NCI-H1105 treated with DMSO at 0.1 percent for 48 hours (cell line): Measurements from ENCODE around the gene TGM1.
A peak's percentile ranks its signal among the peaks of the same experiment; 100 is the strongest.

Experiments used
- DNase-seq: peaks from one replicate; lab custom pipeline; 2025; lab: John Stamatoyannopoulos, UW

TGM1 gene

DNA sequence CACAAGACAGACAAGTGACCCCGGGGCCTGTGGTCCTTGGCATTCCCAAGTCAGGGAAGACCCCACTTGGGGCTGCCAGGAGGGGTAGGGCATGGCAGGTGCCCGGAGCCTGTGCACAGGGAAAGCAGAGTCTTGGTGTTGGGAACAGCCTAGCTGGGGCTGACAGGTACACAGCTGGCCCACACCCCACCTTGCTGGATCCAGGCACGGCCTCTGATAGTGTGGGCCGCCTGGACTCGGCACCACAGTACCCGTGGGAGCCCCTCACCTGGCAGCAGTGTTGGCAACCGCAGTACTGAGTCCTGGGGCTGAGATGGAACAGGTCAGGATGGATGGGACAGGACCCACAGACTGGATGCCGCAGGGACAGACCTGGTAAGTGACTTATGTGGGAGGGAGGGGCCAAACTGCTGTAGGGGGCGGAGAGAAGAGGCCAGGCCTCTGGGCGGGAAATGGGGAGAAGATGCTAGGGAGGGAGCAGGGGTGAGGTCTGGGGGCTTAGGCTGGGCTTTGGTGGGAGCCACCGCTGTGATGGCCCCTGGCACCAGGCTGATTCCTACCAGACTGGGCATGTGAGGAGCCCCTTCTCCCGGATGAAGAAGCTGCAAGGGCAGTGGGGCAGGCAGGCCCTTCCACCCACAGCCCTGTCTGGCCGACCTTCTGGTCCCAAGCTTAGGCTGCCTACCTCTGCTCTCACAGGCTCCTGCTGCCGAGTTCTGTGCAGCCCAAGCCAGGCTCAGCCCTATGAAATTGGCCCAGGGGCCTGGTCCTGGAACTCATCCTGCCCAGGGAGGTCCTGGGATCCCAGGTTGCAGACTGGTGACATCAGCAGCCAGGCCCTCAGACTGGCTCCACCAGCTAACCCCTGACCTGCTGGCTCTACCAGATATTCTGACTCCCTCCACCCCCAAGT lies at the start of gene TGM1:
TGM1 (minus strand) TSS at position 357 of the 913 bp plus-strand sequence. CDS start 825 bp downstream, outside the sequence.
- no peak for DNase-seq

DNA sequence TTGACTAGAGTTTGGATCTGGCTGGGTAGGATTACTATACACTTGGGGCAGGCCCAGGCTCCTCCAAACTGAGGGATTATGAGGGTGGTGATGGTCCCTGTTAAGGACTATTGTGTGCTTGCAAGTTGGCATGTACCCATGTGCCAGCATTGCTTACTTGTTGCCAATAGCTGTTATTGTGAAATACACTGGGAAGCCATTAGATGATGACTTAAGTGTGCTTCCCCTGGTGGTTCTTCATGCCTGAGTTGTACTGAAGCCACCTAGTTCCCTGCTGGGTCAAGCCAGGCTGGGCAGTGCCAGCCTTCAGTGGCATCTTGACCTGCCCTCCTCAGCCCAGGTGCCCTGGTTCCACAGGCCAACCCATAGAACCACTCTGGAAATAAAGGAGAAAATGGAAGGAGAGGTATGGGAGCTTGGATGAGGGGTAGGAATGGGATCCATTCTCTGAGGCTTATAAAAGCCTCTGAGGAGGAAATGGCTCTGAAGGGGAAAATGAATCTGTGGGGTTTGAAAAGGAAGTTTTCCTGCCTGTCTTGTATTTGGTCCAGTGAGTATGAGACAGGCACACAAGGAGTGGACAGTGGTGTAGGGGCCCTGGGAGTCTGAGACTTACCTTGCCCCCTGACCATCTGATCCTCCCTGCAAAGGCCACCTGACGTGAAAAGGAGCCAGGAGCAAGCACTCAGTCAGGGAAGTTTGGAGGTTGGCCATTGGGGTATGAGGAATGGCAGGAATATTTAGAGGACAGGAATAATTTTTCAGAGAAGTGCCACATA lies 49.0 kb upstream of the TGM1 start:
- DNase-seq = no peak

DNA sequence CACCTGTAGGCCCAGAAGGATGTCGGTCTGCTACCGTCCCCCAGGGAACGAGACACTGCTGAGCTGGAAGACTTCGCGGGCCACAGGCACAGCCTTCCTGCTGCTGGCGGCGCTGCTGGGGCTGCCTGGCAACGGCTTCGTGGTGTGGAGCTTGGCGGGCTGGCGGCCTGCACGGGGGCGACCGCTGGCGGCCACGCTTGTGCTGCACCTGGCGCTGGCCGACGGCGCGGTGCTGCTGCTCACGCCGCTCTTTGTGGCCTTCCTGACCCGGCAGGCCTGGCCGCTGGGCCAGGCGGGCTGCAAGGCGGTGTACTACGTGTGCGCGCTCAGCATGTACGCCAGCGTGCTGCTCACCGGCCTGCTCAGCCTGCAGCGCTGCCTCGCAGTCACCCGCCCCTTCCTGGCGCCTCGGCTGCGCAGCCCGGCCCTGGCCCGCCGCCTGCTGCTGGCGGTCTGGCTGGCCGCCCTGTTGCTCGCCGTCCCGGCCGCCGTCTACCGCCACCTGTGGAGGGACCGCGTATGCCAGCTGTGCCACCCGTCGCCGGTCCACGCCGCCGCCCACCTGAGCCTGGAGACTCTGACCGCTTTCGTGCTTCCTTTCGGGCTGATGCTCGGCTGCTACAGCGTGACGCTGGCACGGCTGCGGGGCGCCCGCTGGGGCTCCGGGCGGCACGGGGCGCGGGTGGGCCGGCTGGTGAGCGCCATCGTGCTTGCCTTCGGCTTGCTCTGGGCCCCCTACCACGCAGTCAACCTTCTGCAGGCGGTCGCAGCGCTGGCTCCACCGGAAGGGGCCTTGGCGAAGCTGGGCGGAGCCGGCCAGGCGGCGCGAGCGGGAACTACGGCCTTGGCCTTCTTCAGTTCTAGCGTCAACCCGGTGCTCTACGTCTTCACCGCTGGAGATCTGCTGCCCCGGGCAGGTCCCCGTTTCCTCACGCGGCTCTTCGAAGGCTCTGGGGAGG lies 47.9 kb upstream of the TGM1 start, which contains the start of gene LTB4R:
LTB4R (plus strand) TSS at position 857 of the 959 bp plus-strand sequence. CDS start 4,150 bp downstream, outside the sequence.
- DNase-seq = no peak

DNA sequence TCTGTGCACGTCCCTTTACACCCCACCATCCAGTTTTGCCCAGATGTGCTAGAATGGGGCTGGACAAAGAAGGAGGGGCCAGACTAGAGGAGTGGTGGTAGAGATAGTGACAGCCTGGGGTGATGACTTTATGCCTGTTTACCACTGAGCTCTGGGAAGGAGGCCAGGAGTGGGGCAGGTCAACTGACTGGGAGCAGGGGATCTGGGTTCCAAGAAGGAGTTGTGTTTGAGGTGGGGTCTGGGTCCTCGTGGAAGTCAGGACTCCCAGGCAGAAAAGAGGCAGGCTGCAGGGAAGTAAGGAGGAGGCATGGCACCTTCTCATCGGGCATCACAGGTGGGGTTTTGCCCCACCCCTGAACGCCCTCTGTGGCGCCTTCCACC lies 47.3 kb upstream of the TGM1 start:
- DNase-seq = no peak

DNA sequence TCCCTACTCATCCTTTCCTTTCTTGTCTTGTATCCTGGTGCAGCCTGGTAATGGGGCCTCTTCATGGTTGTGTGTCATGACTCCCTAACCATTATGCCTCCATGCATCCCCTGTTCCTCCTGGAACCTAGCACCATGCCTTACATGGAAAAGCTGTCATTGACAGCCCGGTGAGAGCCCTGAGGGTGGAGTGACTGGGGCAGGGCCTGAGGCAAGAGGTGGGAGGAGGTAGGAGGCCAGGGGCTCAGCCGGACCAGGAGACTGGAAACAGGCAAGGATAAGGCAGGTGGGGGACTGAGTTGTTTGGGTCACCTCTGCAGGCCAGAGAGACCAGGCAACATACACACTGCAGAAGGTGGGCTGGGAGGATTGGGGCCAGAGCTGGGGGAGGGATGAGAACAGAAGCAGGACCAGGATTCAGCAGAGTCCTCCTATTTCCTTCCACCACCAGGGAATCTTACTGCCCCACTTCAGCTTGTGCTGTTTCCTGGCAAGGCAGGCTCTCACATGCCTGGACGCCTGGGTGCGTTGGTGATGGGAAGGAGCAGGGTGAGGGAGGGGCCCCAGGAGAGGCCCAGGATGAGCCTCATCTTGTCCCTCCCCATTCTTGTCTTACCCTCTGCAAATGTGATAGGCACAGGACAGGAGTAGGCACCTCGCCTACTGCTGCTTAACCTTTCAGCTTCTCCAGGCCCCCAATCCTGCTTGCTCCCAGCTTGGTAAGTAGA lies 46.7 kb upstream of the TGM1 start, which contains the start of gene LTB4R2:
LTB4R2 (plus strand) TSS at position 603 of the 727 bp plus-strand sequence. CDS start 525 bp downstream, outside the sequence.
- DNase-seq = no peak

DNA sequence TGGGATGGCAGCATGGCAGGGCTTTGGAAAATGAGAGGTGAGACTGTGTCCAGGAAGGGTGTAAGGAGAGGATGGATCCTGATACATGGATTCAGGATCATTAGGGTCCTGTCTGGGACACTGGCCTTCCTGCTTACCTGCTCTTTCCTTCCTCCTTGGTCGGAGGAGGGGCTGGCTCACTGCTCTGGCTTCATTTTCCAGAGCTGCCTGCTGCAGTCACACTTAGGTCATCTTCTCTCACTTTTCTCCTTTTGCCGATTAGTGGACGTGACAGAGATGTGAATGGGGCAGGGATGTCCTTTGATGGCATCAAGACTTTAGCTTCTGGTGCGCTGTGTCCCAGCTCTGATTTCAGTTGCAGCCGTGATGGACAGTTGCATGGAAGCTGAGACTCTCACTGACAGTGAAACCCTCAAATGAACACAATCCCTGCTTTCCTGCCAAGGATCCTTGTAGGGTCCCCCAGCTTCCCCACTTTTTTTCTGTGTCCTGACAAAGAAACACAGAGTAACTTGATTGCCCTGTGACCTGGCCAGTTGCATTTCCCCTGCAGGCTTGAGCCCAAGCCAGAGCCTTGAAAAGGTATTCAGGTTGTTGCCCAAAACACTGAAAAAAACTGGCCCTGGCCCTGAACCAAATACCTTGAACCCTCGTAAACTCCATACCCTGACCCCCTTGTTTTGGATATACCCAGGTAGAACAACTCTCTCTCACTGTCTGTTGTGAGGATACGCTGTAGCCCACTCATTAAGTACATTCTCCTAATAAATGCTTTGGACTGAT lies 45.6 kb upstream of the TGM1 start:
- DNase-seq = no peak

DNA sequence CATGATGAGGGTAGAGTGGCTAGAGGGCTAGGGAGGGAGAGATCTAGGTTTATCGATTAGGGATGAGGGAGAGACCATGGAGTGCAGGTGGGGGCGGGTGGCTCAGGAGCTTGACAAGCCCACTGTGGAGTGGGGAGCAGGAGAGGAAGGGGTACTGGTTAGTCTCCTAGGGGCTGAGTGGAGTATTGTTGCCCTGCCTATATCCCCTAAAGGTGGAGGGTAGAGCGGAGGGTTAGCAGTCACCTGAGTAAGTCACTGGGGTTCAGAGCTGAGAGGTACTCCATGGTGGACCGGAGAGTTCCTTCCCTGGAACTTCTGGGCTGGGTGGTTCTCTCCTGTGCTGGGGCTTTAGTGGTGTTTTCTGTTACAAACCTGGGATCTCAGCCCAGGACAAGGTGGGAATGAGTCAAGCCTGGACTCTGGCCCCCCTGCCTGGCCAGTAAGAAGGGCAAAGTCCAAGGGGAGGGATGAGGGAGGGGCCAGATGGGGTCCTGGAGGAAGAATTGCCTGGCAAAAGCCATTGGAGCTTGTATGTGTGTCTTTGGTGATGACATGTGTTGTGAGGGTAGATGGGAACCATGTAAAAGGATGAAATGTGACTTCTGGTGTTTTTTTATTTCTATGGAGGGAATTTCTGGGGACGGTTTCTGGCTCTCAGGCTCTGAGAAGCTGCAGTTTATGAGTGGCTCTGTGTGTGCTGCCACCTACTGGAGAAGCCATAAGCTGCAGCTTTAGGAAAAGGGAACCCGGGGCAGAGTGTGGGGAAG lies 44.8 kb upstream of the TGM1 start, which contains the start of gene CIDEB:
CIDEB (minus strand) TSS at position 403 of the 767 bp plus-strand sequence; CDS start at position 284, 119 bp downstream.
- DNase-seq = peak; percentile 38

DNA sequence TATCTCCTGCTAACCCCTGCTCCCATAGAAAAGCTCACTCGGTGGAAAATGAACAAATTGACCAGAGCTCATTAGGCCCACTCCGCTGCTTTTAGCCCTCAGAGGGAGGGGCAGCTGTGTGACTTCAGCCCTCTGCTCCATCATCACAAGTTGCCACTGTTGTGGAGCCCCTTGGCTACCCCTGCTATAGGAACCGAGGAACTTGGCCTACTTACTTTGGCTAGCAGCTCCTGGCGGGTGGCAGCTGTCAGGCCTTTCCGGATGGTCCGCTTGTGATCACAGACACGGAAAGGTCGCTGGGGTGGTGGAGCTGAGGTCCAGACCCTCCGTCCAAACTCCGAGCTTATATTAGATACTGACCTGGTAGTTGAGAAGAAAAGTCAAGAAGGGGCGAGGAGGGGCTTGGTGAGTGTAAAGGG lies 44.2 kb upstream of the TGM1 start:
- DNase-seq = no peak

DNA sequence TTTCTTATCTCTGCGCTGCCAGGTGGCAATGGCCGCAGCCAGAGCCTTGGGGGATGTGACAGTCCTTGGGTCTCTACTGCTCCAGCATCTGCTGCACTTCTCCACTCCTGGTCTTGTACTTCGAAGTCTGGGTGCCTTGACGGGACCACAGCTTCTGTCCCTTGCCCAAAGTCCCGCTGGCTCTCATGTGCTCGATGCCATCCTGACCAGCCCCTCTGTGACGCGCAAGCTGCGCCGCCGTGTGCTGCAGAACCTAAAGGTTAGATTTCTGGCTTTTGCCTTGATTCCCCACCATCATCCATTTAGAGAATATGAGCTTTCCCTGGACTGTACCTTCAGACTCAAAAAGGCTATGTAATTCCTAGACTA lies 41.0 kb upstream of the TGM1 start:
- DNase-seq = no peak

DNA sequence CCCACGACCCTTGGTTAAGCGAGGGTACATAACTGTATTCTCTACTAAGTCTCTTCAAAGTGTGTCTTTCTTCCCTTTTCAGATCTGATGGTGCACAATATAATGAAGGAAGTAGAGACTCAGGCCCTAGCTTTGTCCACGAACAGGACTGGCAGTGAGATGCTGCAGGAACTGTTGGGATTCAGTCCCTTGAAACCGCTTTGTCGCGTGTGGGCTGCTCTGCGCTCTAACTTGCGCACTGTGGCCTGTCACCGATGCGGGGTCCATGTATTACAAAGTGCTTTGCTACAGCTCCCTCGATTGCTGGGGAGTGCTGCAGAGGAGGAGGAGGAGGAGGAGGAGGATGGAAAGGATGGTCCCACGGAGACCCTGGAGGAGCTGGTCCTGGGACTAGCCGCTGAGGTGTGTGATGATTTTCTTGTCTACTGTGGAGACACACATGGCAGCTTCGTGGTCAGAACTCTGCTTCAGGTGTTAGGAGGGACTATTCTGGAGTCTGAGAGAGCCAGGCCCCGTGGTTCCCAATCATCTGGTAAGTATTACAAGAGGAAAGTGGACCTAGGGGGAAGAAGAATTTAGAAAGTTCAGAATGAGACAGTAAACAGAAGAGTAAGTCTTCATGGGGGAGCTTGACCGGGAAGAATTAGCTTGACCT lies 37.5 kb upstream of the TGM1 start:
- DNase-seq = no peak

DNA sequence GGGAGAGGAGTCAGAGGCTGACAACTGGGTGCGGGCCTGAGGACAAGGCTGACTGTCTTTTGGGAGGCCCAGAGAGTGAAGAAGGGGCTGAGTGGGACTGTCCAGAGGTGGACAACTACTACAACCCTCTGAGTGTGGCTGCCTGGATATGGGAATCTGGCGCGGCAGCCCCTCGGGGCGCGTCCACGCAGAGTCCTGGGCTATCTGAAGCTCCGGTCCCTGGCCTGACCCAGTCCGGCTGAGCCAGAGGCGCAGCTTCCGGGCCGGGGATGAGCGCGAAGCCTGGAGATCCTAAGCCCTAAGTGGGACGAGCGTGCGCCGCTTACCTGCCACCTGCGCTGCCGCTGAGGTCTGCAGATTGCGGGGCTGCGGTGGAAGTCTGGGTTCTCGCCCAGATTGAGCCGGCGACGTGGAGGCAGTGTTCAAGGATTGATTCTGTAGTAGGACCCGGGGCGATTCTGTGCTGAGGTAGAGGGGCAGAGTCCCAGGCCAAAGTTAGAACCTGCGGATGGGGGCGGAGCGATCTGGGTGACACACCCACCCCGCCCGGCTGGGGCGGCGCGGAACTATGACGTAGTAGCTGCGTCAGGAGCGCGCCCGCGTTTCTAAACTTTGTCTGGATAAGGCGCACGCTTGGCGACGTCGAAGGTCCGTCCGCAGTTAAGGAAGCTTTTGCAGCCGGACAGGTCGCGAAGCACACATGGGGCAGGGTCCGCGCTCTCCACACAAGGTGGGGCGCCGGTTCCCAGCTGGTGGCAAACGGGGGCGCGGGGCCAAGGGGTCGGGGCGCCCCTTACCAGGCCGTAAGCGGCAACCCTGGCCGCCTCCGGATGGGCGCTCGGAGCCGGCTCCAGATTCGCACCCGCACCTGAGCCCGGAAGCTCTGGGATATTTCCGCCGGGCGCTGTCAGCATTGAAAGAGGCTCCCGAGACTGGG lies 36.5 kb upstream of the TGM1 start, which contains the start of the genes DHRS1 and NOP9:
DHRS1 (minus strand) TSS at position 526 of the 937 bp plus-strand sequence. CDS start 674 bp downstream, outside the sequence.
NOP9 (plus strand) TSS at position 596 of the 937 bp plus-strand sequence; CDS start at position 701, 105 bp downstream.
- peak; percentile 75 for DNase-seq

DNA sequence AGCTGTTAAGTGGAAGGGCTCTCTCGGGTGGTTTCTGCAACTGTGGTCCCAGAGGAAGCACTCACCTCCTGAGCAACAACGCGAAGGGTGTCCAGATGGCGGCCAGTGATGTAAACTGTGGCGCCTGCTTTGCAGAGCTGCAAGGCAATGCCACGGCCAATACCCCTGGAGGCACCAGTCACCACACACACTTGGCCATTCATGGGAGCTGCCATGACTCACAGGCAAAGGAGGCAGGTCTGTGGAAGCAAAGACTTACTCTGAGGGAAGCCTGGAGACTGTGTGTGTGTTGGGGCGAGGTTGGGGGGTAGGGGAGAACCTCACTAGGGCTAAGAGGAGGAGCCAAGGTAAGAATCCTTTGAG lies 35.9 kb upstream of the TGM1 start:
- no peak for DNase-seq

DNA sequence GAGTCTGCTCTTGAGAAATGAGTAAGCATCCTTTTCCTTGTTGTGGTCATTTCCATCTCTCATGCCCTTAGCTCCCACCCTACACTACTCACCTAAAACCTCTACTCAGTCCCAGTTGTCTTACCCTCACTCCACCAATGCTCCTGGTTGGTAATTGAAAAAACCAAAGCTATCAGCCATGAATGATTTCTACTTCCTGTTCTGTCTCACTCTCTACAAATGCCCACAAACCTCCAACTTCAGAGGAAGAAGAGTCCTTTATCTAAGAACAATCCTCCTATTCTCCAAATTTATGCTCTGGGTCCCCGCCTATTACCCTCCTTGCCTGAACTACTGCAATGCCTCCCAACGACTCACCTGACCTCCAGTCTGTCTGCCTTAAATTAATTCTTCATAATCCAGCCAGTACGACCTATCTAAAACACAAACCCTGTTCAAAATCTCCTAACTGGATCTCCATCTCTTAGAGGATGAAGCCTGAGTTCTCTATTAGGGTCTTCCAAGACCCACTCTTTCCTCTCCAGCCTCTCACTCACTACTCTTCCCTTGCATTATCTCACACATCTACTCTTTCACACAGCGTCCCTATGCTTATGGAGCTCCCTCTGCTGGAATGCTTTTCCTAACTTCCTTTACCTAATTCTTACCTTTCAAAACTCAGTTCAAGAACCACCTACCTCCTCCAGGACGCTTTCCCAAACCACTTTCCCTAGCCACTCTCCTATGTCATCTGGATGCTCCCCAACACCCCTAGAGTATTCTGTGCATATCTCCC lies 34.4 kb upstream of the TGM1 start:
- DNase-seq = peak; percentile 25

DNA sequence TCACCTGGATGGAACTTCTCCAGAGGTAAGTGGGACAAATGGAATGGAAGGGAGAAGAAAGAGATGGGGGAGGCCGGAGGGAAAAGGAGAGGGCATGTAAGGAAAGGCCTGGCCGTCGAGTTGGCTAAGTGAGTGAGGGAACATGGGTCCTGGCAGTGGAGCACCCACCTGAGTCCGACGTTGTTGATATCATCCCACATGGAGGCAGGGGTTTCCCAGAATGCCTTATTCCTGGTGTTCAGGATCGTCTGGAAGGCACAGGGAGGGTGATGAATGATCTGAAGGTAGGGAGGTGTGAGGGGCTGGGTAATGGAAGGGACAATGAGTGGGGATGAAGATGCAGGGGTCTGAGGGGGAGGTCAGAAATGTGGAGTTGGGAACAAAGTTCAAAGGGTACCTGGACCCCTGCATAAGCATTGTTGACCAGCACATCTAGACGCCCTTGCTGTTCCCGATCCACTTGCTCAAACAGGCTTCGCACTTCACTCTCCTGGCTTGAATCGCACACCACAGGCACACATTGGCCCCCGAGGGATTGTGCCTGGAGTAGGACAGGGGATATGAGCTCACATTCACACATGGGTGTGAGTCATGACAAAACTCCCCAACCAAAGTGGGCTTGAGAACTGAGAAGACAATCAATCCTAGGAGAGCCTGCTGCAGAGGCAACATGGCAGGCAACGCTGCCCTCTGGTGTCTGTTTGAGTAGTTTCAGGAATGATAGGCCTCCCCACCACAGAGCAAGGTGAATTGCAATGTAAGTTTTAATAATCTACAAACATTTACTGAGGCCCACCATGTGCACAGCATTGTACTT lies 33.6 kb upstream of the TGM1 start:
- peak; percentile 57 for DNase-seq

DNA sequence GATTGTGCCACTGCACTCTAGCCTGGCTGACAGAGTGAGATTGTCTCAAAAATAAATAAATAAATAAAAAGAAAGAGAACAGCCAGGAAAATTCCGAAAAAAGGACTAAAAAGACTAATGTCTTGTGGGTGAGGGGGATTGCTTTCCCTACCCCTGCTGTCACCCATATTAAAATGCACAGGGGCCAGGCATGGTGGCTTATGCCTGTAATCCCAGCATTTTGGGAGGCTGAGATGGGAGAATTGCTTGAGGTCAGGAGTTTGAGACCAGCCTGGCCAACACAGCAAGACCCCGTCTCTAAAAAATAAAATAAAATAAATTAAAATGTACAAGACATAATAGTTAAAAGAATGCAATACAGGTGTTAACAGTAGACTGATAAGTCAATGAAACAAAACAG lies 30.5 kb upstream of the TGM1 start:
- no peak for DNase-seq
